Activated CD8-positive, alpha-beta T cell treated with anti-CD3 and anti-CD28 coated beads for 36 hours (primary cell): Measurements from ENCODE around the gene GFI1. TPM values are rescaled to one million over a fixed set of nuclear protein-coding genes. Genes with fewer than 3 reads are reported as not detected.
A peak's percentile ranks its signal among the peaks of the same experiment; 100 is the strongest.

Experiments used
- ATAC-seq: fragments of 200-7000 bp; cut with Tn5 transposase; one replicate; pipeline ENCODE4 v1.10.0; 2021; ENCODE audit warnings: mild to moderate bottlenecking, moderate library complexity
- CTCF ChIA-PET: fragments of 350-600 bp; sonication (Branson Sonifier 250); formaldehyde crosslinking; loops from one replicate; lab custom pipeline; 2021; ENCODE audit warnings: antibody characterized with exemption; lab: Charles Lee
- POLR2A ChIA-PET: fragments of 350-600 bp; sonication (Branson Sonifier 250); formaldehyde crosslinking; loops from one replicate; lab custom pipeline; 2021; ENCODE audit warnings: antibody characterized with exemption; lab: Charles Lee
- DNase-seq: peaks from one replicate; pipeline ENCODE4 v3.0.0-alpha.2; 2020
- H3K27ac Mint-ChIP-seq: one replicate; pipeline ENCODE4 v1.8.0; 2021; ENCODE audit warnings: mild to moderate bottlenecking, mixed read lengths
- H3K27me3 Mint-ChIP-seq: one replicate; pipeline ENCODE4 v1.8.0; 2021; ENCODE audit warnings: mixed read lengths
- H3K36me3 Mint-ChIP-seq: one replicate; pipeline ENCODE4 v1.8.0; 2021; ENCODE audit warnings: low read depth, mixed read lengths
- H3K4me1 Mint-ChIP-seq: one replicate; pipeline ENCODE4 v1.8.0; 2021; ENCODE audit warnings: low read depth, mixed read lengths
- H3K4me3 Mint-ChIP-seq: one replicate; pipeline ENCODE4 v1.8.0; 2021; ENCODE audit warnings: mild to moderate bottlenecking, moderate library complexity, mixed read lengths
- H3K9me3 Mint-ChIP-seq: one replicate; pipeline ENCODE4 v1.8.0; 2021; ENCODE audit warnings: mixed read lengths
- intact Hi-C: fragments of 100-400 bp; cut with micrococcal nuclease; formaldehyde crosslinking; loops from one replicate; pipeline ENCODE4 v1.10.0; 2022
- total RNA-seq, 2 experiments: library from RNA; stranded (reverse); gene quantifications; one replicate each; pipeline ENCODE4 v1.2.3, GENCODE V29; 2021
- TF ChIP-seq, protein P1 (sequence below): fragments of 200-600 bp; IDR thresholded peaks from one replicate; pipeline ENCODE4 v1.8.0; 2022; ENCODE audit warnings: antibody characterized with exemption, mild to moderate bottlenecking

GFI1 gene
- total RNA-seq, 2 experiments from 2014 or later: 54.3 to 55.3 TPM

DNA sequence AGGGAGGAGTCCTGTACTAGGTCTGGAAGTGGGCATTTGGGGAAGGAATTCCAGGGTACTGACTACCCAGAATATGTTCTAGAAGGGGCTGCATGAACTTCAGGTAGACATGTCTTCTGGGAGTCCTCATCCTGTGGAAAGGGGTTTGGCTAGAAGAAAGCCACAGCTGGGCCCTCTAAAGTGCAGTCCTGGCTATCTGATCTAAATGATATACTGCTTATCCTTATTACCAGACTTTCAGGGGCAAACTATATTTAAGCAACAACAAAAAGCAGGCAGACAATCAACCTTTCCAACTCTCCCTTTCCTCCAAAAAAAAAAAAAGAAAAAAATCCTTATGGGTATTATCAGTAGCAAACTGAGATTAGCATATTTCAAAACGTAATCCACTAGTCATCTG lies 29.8 kb upstream of the GFI1 start:
- no peak overlapping the region for H3K4me3 Mint-ChIP-seq
- peaks cover 53% of the 10 kb centered on the region for H3K36me3 Mint-ChIP-seq
- H3K27ac Mint-ChIP-seq: peak overlapping the region; percentile 50
- TF ChIP-seq, protein P1, sequence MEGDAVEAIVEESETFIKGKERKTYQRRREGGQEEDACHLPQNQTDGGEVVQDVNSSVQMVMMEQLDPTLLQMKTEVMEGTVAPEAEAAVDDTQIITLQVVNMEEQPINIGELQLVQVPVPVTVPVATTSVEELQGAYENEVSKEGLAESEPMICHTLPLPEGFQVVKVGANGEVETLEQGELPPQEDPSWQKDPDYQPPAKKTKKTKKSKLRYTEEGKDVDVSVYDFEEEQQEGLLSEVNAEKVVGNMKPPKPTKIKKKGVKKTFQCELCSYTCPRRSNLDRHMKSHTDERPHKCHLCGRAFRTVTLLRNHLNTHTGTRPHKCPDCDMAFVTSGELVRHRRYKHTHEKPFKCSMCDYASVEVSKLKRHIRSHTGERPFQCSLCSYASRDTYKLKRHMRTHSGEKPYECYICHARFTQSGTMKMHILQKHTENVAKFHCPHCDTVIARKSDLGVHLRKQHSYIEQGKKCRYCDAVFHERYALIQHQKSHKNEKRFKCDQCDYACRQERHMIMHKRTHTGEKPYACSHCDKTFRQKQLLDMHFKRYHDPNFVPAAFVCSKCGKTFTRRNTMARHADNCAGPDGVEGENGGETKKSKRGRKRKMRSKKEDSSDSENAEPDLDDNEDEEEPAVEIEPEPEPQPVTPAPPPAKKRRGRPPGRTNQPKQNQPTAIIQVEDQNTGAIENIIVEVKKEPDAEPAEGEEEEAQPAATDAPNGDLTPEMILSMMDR: no peak
- CTCF ChIA-PET: interaction anchor here (2.5 kb wide), 1 partner anchor 32 kb away, joined by 6 read pairs; no protein-coding TSS in a partner anchor
- H3K27me3 Mint-ChIP-seq: no peaks in the 10 kb centered on the region
- no peaks in the 10 kb centered on the region for H3K9me3 Mint-ChIP-seq
- DNase-seq: no peak
- intact Hi-C loops: no loop called here
- no peak for ATAC-seq
- H3K4me1 Mint-ChIP-seq: peaks cover 28% of the 10 kb centered on the region
- POLR2A ChIA-PET: interaction anchor here (1.4 kb wide), 1 partner anchor 29 kb away, joined by 6 read pairs; the partner anchor contains the start of gene GFI1

DNA sequence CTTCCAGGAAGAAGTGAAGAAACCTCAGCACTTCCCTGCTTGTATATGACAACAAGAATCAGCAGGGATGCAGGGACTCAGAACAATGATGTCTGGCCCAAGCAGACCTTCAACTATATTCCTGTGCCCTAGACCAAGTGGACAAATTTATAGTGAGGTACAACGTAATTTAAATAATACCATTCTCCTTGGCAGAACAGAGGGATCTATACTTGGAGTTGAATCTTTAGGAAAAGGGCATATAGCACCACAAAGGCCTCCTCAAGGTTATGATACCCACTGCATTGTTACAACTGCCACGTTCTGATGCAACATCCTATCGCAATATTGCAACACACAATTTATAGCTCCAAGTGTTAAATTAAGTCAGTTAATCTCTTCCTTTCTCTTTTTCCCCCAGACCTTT lies 29.1 kb upstream of the GFI1 start:
- H3K4me3 Mint-ChIP-seq: no peak overlapping the region
- ChIA-PET CTCF (interaction anchor here (2.5 kb wide), 1 partner anchor 31 kb away, joined by 6 read pairs; no protein-coding TSS in a partner anchor), POLR2A (interaction anchor here (1.1 to 1.4 kb wide), 2 partner anchors 18 to 29 kb away, joined by 4 to 6 read pairs; partner anchors contain the start of gene GFI1)
- H3K27me3 Mint-ChIP-seq: no peaks in the 10 kb centered on the region
- H3K4me1 Mint-ChIP-seq: peaks cover 28% of the 10 kb centered on the region
- ATAC-seq: no peak
- H3K9me3 Mint-ChIP-seq: no peaks in the 10 kb centered on the region
- intact Hi-C loops: no loop called here
- TF ChIP-seq, protein P1: no peak
- no peak for DNase-seq
- peak overlapping the region; percentile 62 for H3K27ac Mint-ChIP-seq
- H3K36me3 Mint-ChIP-seq: peaks cover 56% of the 10 kb centered on the region

DNA sequence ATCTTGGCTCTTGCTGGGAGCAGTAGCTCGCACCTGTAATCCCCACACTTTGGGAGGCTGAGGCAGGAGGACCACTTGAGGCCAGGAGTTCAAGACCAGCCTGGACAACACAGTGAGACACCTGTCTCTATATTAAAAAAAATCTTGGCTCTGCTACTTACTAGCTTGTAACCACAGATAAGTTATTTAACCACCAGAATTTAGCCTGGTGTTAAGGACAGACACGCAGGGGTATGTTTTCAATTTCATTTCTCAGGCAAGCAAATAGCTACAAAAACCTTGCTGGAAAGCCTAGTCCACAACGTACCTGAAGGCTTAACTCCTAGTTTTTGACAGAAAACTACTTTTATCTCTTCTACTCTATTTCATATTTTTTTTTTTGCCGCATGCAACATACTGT lies 24.8 kb upstream of the GFI1 start:
- Mint-ChIP-seq H3K4me1 (peaks cover 21% of the 10 kb centered on the region), H3K27ac (no peak overlapping the region), H3K27me3 (no peaks in the 10 kb centered on the region), H3K4me3 (no peak overlapping the region), H3K9me3 (no peaks in the 10 kb centered on the region), H3K36me3 (peaks cover 42% of the 10 kb centered on the region)
- DNase-seq (no peak), ATAC-seq (no peak)
- ChIA-PET CTCF (interaction anchor here (0.9 to 1.2 kb wide), 2 partner anchors 11 to 15 kb away, joined by 3 read pairs; no protein-coding TSS in a partner anchor), POLR2A (interaction anchor here (0.6 to 1.3 kb wide), 2 partner anchors 9 to 93 kb away, joined by 3 to 4 read pairs; no protein-coding TSS in a partner anchor)
- intact Hi-C loops: no loop called here
- TF ChIP-seq, protein P1: no peak

DNA sequence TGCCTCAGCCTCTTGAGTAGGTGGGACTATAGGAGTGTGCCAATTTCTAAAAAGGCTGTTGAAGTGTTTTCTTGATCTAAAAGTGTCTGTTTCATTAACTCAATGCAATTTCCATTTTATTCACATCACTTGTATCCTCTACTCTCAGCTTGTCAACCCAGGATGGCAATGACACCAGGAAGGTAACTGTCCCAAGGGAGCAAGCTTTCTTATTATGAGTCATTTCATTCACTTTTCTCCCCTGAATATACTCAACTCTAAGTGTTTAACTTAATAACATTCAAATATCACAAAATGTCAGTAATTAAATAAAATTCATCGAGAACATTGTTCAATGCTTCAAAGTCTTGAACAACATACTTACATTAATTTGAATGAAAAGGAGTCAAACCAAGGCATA lies 22.9 kb upstream of the GFI1 start:
- Mint-ChIP-seq H3K9me3 (no peaks in the 10 kb centered on the region), H3K27ac (no peak overlapping the region), H3K36me3 (peaks cover 27% of the 10 kb centered on the region), H3K27me3 (no peaks in the 10 kb centered on the region), H3K4me3 (no peak overlapping the region), H3K4me1 (peaks cover 11% of the 10 kb centered on the region)
- ATAC-seq (no peak), DNase-seq (no peak)
- POLR2A ChIA-PET: no interaction called here
- TF ChIP-seq, protein P1: no peak
- intact Hi-C loops: no loop called here
- CTCF ChIA-PET: no interaction called here

DNA sequence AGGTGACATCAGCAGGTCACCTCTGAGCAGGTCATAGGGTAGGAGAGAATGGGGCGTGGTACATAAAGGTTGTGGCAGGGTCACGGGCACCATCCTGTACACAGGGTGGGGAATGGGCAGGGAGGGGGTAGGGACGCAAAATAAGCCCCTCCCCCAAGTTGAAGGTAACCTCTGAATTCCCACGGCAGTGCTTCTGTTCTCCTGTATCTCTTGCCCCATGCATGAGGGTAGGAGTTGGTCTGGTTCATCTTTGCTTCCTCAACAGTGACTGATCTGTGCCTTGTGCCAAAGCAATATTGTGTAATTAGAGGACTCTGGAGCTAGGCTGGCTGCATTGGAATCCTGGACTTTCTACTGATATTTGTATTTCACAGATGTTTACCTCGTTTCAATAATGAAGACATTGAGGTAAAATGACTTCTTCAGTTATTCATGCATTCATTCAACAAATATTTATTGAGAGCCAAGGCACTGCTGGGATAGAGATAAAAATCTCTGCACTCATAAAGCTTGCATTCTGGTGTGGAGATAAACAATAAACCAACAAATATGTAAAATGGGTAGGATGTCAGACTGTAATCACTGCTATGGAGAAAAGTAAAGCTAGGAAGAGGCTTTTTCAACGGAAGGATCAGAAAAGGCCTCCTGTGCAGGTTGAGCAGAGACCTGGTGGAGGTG lies 18.4 kb upstream of the GFI1 start:
- peaks cover 41% of the 10 kb centered on the region for H3K4me1 Mint-ChIP-seq
- no peak overlapping the region for H3K4me3 Mint-ChIP-seq
- intact Hi-C loops: no loop called here
- TF ChIP-seq, protein P1: no peak
- no peaks in the 10 kb centered on the region for H3K27me3 Mint-ChIP-seq
- DNase-seq (no peak), ATAC-seq (no peak)
- H3K27ac Mint-ChIP-seq: no peak overlapping the region
- H3K9me3 Mint-ChIP-seq: no peaks in the 10 kb centered on the region
- ChIA-PET POLR2A (no interaction called here), CTCF (interaction anchor here (0.7 kb wide), 1 partner anchor 351 kb away, joined by 3 read pairs; no protein-coding TSS in a partner anchor)
- H3K36me3 Mint-ChIP-seq: peaks cover 11% of the 10 kb centered on the region
